Central memory CD4-positive, alpha-beta T cell (primary cell): ENCODE data around the gene PCDHA4.

Source experiments
- DNase-seq: peaks from one replicate; pipeline ENCODE4 v3.0.0; 2022

PCDHA4 gene

GRCh38 chr5:140857177-140857986 lies 50.5 kb downstream of the PCDHA4 start:
- no peak for DNase-seq

GRCh38 chr5:140857987-140858240 lies 51.0 kb downstream of the PCDHA4 start:
- DNase-seq: no peak

GRCh38 chr5:140862441-140863295 lies 55.8 kb downstream of the PCDHA4 start:
- DNase-seq: no peak
